GM12874 (cell line): ENCODE measurements around the gene IGF2R.

Experiments
- TF ChIP-seq, protein P1 (sequence below): IDR thresholded peaks from 2 replicates; pipeline ENCODE4 v1.5.1; 2011; ENCODE audit warnings: low read depth, mild to moderate bottlenecking, control low read depth, low read length, moderate library complexity; ENCODE audit not compliant: insufficient read depth

Gene IGF2R

DNA sequence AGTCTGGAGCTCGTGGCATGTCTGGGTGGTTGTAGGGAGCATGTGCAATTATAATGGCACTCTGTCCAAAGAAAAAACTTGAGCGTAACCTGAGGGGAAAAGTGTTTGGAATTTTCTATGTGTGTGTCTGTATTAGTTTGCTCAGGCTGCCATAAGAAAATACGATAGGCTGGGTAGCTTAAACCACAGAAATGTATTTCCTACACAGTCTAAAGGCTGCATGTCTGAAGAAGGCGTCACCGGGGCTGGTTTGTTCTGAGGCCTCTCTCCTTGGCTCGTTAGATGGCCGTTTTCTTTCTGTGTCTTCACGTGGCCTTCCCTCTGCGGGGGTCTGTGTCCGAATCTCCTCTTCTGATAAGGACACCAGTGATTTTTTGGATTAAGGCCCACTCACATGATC, 59.0 kb downstream of the IGF2R start:
- TF ChIP-seq, protein P1, sequence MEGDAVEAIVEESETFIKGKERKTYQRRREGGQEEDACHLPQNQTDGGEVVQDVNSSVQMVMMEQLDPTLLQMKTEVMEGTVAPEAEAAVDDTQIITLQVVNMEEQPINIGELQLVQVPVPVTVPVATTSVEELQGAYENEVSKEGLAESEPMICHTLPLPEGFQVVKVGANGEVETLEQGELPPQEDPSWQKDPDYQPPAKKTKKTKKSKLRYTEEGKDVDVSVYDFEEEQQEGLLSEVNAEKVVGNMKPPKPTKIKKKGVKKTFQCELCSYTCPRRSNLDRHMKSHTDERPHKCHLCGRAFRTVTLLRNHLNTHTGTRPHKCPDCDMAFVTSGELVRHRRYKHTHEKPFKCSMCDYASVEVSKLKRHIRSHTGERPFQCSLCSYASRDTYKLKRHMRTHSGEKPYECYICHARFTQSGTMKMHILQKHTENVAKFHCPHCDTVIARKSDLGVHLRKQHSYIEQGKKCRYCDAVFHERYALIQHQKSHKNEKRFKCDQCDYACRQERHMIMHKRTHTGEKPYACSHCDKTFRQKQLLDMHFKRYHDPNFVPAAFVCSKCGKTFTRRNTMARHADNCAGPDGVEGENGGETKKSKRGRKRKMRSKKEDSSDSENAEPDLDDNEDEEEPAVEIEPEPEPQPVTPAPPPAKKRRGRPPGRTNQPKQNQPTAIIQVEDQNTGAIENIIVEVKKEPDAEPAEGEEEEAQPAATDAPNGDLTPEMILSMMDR: no peak

DNA sequence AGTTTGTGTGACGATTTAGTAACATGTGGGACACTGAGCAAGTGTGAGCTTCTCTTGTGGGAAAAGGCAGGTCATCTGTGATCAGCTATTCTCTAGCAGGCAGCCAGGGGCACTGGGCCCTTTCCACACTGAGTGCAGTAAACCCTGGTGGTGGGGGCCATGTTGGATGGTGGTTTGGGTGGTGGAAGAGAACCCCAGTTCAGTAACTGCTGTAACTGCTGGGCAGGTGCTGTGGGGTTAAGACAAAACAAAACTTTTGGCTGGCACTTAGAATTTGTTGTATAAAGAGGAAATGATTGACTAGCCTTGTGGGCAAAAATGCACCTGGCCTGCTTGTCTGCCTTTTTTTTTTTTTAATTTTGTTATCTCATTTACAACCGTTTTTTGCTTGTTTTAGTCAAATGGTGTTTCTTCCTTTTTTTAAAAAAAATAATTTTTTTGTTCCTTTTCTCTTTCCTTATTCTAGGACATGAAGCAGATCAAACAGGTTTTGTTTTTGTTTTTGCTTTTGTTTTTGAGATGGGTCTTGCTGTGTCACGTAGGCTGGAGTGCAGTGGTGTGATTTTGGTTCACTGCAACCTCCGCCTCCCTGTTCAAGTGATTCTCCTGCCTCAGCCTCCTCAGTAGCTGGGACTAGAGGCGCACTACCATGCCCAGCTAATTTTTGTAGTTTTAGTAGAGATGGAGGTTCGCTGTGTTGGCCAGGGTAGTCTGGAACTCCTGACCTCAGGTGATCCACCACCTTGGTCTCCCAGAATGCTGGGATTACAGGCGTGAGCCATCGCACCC, 59.8 kb downstream of the IGF2R start:
- TF ChIP-seq, protein P1: no peak

DNA sequence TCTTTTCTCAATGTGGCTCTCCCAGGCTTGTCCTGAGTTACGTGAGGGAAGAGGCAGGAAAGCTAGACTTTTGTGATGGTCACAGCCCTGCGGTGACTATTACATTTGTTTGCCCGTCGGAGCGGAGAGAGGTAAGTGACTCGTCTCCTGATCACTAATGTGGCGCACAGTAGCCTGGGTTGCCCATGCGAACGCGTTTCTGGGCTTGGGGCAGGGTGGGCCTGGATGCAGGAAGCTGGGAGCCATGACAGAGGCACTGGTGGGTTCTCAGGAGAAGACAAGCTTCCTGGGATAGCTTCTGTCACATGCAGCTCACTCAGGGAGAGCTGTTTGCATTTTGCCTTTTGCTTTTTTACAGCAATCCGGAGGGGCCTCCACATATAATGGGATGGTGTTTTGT, 60.6 kb downstream of the IGF2R start:
- TF ChIP-seq, protein P1: no peak

GRCh38 chr6:160030103-160030502, 61.2 kb downstream of the IGF2R start:
- TF ChIP-seq, protein P1: no peak

DNA sequence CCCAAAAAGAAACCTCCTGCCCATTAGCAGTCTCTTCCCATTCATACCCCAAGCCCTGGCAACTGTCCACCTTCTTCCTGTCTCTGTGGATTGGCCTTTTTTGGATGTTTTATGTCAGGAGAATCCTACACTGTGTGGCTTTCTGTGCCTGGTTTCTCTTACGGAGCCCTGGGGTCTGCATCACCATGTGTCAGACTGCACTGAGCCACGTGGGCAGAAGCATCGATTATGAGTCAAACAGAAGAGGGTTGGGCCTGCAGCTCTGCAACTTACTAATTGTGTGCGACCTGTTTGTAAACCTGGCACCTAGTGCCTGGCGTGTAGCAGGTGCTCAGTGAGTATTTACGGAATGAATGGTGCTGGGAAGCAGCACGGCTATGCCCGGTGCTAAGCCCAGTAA, 62.6 kb downstream of the IGF2R start:
- TF ChIP-seq, protein P1: no peak

- TF ChIP-seq, protein P1: no peak
Measured at GRCh38 chr6:160031871-160032270, 63.0 kb downstream of the IGF2R start.

DNA sequence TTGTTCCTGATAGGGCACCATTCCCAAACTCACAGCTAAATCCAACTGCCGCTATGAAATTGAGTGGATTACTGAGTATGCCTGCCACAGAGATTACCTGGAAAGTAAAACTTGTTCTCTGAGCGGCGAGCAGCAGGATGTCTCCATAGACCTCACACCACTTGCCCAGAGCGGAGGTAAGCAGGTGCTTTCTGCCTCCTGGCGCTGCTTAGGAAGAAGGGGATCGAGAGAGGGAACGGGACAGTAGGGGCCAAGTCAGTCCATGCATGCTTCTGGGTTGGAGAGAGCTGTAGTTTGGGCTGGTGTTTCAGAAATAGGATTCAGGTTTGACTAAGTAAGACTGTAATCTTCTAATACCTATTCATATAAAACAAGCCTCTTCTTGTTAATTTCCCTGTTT, 63.7 kb downstream of the IGF2R start:
- TF ChIP-seq, protein P1: no peak
